Measurements from ENCODE around the gene AGBL4. TPM values are rescaled to one million over a fixed set of nuclear protein-coding genes. Genes with fewer than 3 reads are reported as not detected.

AGBL4 gene
- polyA plus RNA-seq, 3 donors: 0.05 TPM; not detected in 2

- intact Hi-C loops (cut with micrococcal nuclease): no loop called here
- H3K4me3 Mint-ChIP-seq: no peak overlapping the region
- Histone ChIP-seq H3K9ac (ENCODE audit: insufficient read depth, low read length, poor library complexity, severe bottlenecking) (no peak overlapping the region), H3K27me3 (ENCODE audit: control insufficient read depth in 2 of 2, insufficient read depth in 2 of 2, low read length in 2 of 2) (no peaks in the 10 kb centered on the region), H3K27ac (ENCODE audit: low read depth in 1 of 2, low read length in 2 of 2) (no peak overlapping the region), H4K20me1 (ENCODE audit: insufficient read depth, low read length) (no peaks in the 10 kb centered on the region), H3K4me3 (replicated peaks in 1 of 3; ENCODE audit: low read depth in 2 of 3, low read length in 3 of 3) (no peak overlapping the region), H3K4me1 (ENCODE audit: control insufficient read depth in 1 of 2, insufficient read depth in 2 of 2, low read length in 2 of 2) (no peaks in the 10 kb centered on the region), H3K9me3 (replicated peaks in 1 of 2; ENCODE audit: control insufficient read depth in 1 of 2, insufficient read depth in 1 of 2, low read length in 2 of 2) (peaks cover 0 to 9% of the 10 kb centered on the region in 2 donors), H3K4me2 (replicated peaks; ENCODE audit: extremely low read depth, low read length, poor library complexity, severe bottlenecking) (no peak overlapping the region), H2AFZ (ENCODE audit: insufficient read depth, low read depth, low read length, poor library complexity, severe bottlenecking) (no peak overlapping the region), H3K79me2 (ENCODE audit: insufficient read depth, low read length) (no peaks in the 10 kb centered on the region), H3K36me3 (replicated peaks in 1 of 2; ENCODE audit: control insufficient read depth in 1 of 2, insufficient read depth in 2 of 2, low read length in 2 of 2) (no peaks in the 10 kb centered on the region)
- 92% methylated on average over 20 of the region's 24 CpGs for WGBS (ENCODE audit: insufficient coverage)
- H3K27ac Mint-ChIP-seq: no peak overlapping the region
- peaks cover 0 to 17% (median 9%) of the 10 kb centered on the region in 7 donors for H3K9me3 Mint-ChIP-seq
- peaks cover 0 to 1% (median 0%) of the 10 kb centered on the region in 3 donors for H3K27me3 Mint-ChIP-seq (ENCODE audit: low read depth in 3 of 3)
- DNase-seq: no peak
- no peaks in the 10 kb centered on the region for H3K4me1 Mint-ChIP-seq
- H3K36me3 Mint-ChIP-seq: no peaks in the 10 kb centered on the region
- TF ChIP-seq CTCF (IDR thresholded peaks at IDR 0.05): no peak
Measured at GRCh38 chr1:49541096-49541752, 482.5 kb downstream of the AGBL4 start.

- no peak for DNase-seq
- H3K4me1 Mint-ChIP-seq: no peaks in the 10 kb centered on the region
- 62% methylated on average over 6 of the region's 7 CpGs for WGBS (ENCODE audit: insufficient coverage)
- intact Hi-C loops (cut with micrococcal nuclease): no loop called here
- no peaks in the 10 kb centered on the region for H3K36me3 Mint-ChIP-seq
- Histone ChIP-seq H3K27ac (ENCODE audit: low read depth in 1 of 2, low read length in 2 of 2) (no peak overlapping the region), H3K4me3 (replicated peaks in 1 of 3; ENCODE audit: low read depth in 2 of 3, low read length in 3 of 3) (no peak overlapping the region), H3K9me3 (replicated peaks in 1 of 2; ENCODE audit: control insufficient read depth in 1 of 2, insufficient read depth in 1 of 2, low read length in 2 of 2) (no peaks in the 10 kb centered on the region), H3K4me2 (replicated peaks; ENCODE audit: extremely low read depth, low read length, poor library complexity, severe bottlenecking) (no peak overlapping the region), H3K4me1 (ENCODE audit: control insufficient read depth in 1 of 2, insufficient read depth in 2 of 2, low read length in 2 of 2) (no peaks in the 10 kb centered on the region), H3K79me2 (ENCODE audit: insufficient read depth, low read length) (no peaks in the 10 kb centered on the region), H3K9ac (ENCODE audit: insufficient read depth, low read length, poor library complexity, severe bottlenecking) (no peak overlapping the region), H2AFZ (ENCODE audit: insufficient read depth, low read depth, low read length, poor library complexity, severe bottlenecking) (no peak overlapping the region), H3K36me3 (replicated peaks in 1 of 2; ENCODE audit: control insufficient read depth in 1 of 2, insufficient read depth in 2 of 2, low read length in 2 of 2) (no peaks in the 10 kb centered on the region), H4K20me1 (ENCODE audit: insufficient read depth, low read length) (no peaks in the 10 kb centered on the region), H3K27me3 (ENCODE audit: control insufficient read depth in 2 of 2, insufficient read depth in 2 of 2, low read length in 2 of 2) (no peaks in the 10 kb centered on the region)
- no peak for TF ChIP-seq CTCF (IDR thresholded peaks at IDR 0.05)
- no peaks in the 10 kb centered on the region for H3K27me3 Mint-ChIP-seq (ENCODE audit: low read depth in 3 of 3)
- peaks cover 0 to 7% (median 0%) of the 10 kb centered on the region in 7 donors for H3K9me3 Mint-ChIP-seq
- no peak overlapping the region for H3K27ac Mint-ChIP-seq
- no peak overlapping the region for H3K4me3 Mint-ChIP-seq
Measured at GRCh38 chr1:49527606-49528305, 496.0 kb downstream of the AGBL4 start.
